H1 (cell line): ENCODE results near the gene LTB4R. TPM values are rescaled to one million over a fixed set of nuclear protein-coding genes. Genes with fewer than 3 reads are reported as not detected.

Experiments used
- CTCF ChIA-PET: fragments of 300-600 bp; sonication (Branson Sonifier 250); formaldehyde crosslinking; loops from one replicate; lab custom pipeline; 2021; ENCODE audit not compliant: partially characterized antibody; lab: Charles Lee
- POLR2A ChIA-PET: fragments of 300-600 bp; sonication (Branson Sonifier 250); formaldehyde crosslinking; loops from one replicate; lab custom pipeline; 2021; ENCODE audit warnings: inconsistent platforms; ENCODE audit not compliant: partially characterized antibody; lab: Charles Lee
- DNase-seq, 2 experiments: peaks; one replicate each; pipeline versions ENCODE4 v3.0.0 to v3.0.0-alpha.2; 2010 to 2022; ENCODE audit warnings: low spot score in 2 of 2, low read depth in 1 of 2, mixed read lengths in 1 of 2
- FAIRE-seq: peaks from 2 replicates; lab custom pipeline; 2011; peaks lifted over from hg19 to GRCh38; lab: Jason Lieb, UNC
- H2AFZ ChIP-seq: 2 replicates; pipeline ENCODE4 v1.8.1; 2012; ENCODE audit warnings: low read length, inconsistent platforms
- H2AK5ac ChIP-seq: 2 replicates; pipeline ENCODE4 v1.6.1; 2013; ENCODE audit warnings: low read depth, low read length
- H2BK120ac ChIP-seq: replicated peaks from 2 replicates; pipeline ENCODE3; 2013; ENCODE audit warnings: low read depth, low read length, inconsistent platforms
- H2BK12ac ChIP-seq: 2 replicates; pipeline ENCODE4 v1.6.1; 2013; ENCODE audit warnings: low read depth, low read length
- H2BK15ac ChIP-seq: 2 replicates; pipeline ENCODE4 v1.6.1; 2013; ENCODE audit warnings: low read length
- H2BK20ac ChIP-seq: 2 replicates; pipeline ENCODE4 v1.6.1; 2013; ENCODE audit warnings: low read length
- H2BK5ac ChIP-seq: 2 replicates; pipeline ENCODE4 v1.6.1; 2013; ENCODE audit warnings: low read depth, low read length
- H3K14ac ChIP-seq: 2 replicates; pipeline ENCODE4 v1.6.1; 2013; ENCODE audit warnings: inconsistent platforms; ENCODE audit not compliant: insufficient read length
- H3K18ac ChIP-seq: 2 replicates; pipeline ENCODE4 v1.6.1; 2013; ENCODE audit warnings: low read length; ENCODE audit errors: extremely low read depth
- H3K23ac ChIP-seq: 2 replicates; pipeline ENCODE4 v1.6.1; 2013; ENCODE audit warnings: inconsistent platforms; ENCODE audit not compliant: insufficient read length
- H3K23me2 ChIP-seq: 2 replicates; pipeline ENCODE4 v1.6.1; 2013; ENCODE audit warnings: low read depth, low read length
- H3K27ac ChIP-seq: 2 replicates; pipeline ENCODE4 v1.6.1; 2011; ENCODE audit warnings: low read depth, low read length, inconsistent platforms
- H3K27me3 ChIP-seq, 4 experiments: replicated peaks in 1 of 4; 1 replicate in 1 of 4; 2 replicates in 3 of 4; pipeline versions ENCODE4 v1.6.1 to v1.8.1; 2011 to 2013; ENCODE audit warnings: low read length in 3 of 4, mild to moderate bottlenecking in 3 of 4, inconsistent platforms in 2 of 4, mixed read lengths in 2 of 4, moderate library complexity in 1 of 4; ENCODE audit not compliant: control insufficient read depth in 3 of 4, insufficient read depth in 3 of 4; ENCODE audit errors: extremely low read depth in 1 of 4
- H3K36me3 ChIP-seq, 4 experiments: 2 replicates each; pipeline versions ENCODE4 v1.6.1 to v1.8.1; 2011 to 2013; ENCODE audit warnings: mild to moderate bottlenecking in 4 of 4, low read length in 3 of 4, moderate library complexity in 2 of 4, control low read depth in 1 of 4, inconsistent platforms in 1 of 4; ENCODE audit not compliant: insufficient read depth in 4 of 4, control insufficient read depth in 2 of 4
- H3K4ac ChIP-seq: replicated peaks from 2 replicates; pipeline ENCODE3; 2013; ENCODE audit warnings: low read length, low read depth, mixed read lengths, inconsistent platforms; ENCODE audit not compliant: insufficient read length
- H3K4me1 ChIP-seq, 4 experiments: replicated peaks in 1 of 4; 1 replicate in 1 of 4; 2 replicates in 3 of 4; pipeline versions ENCODE4 v1.6.1 to v1.8.1; 2011 to 2013; ENCODE audit warnings: low read length in 3 of 4, inconsistent platforms in 2 of 4, mixed read lengths in 1 of 4; ENCODE audit not compliant: insufficient read depth in 4 of 4, control insufficient read depth in 3 of 4
- H3K4me2 ChIP-seq, 2 experiments: 2 replicates each; pipeline versions ENCODE4 v1.6.1 to v1.8.1; 2011 to 2013; ENCODE audit warnings: low read depth in 2 of 2, low read length in 2 of 2, control low read depth in 1 of 2, inconsistent platforms in 1 of 2, mild to moderate bottlenecking in 1 of 2; ENCODE audit not compliant: insufficient read depth in 1 of 2
- H3K4me3 ChIP-seq, 4 experiments: fragments of 200-600, 300-600 bp in 1 of 4; sonication (generic), shearing (Covaris generic), sonication (Bioruptor Twin) in 1 of 4; 2 replicates each; pipeline versions ENCODE4 v1.5.1 to v1.8.1; 2011 to 2016; ENCODE audit warnings: low read length in 4 of 4, low read depth in 3 of 4, control low read depth in 2 of 4, inconsistent platforms in 2 of 4, mild to moderate bottlenecking in 2 of 4, mixed read lengths in 1 of 4, moderate library complexity in 1 of 4; ENCODE audit not compliant: insufficient read depth in 2 of 4; ENCODE audit errors: extremely low read depth in 1 of 4
- H3K56ac ChIP-seq: replicated peaks from 2 replicates; pipeline ENCODE3; 2013; ENCODE audit warnings: low read depth, mild to moderate bottlenecking, mixed read lengths, low read length, inconsistent platforms; ENCODE audit not compliant: insufficient read length
- H3K79me1 ChIP-seq: 2 replicates; pipeline ENCODE4 v1.6.1; 2013; ENCODE audit warnings: low read depth, low read length, control low read depth
- H3K79me2 ChIP-seq, 2 experiments: 2 replicates each; pipeline versions ENCODE4 v1.6.1 to v1.8.1; 2012 to 2013; ENCODE audit warnings: low read length in 2 of 2, mild to moderate bottlenecking in 2 of 2, inconsistent platforms in 1 of 2; ENCODE audit not compliant: insufficient read depth in 2 of 2, control insufficient read depth in 1 of 2
- H3K9ac ChIP-seq, 4 experiments: replicated peaks in 1 of 4; 1 replicate in 1 of 4; 2 replicates in 3 of 4; pipeline versions ENCODE4 v1.6.1 to v1.8.1; 2011 to 2013; ENCODE audit warnings: low read depth in 3 of 4, low read length in 3 of 4, control low read depth in 2 of 4, mild to moderate bottlenecking in 2 of 4, moderate library complexity in 2 of 4, inconsistent platforms in 1 of 4; ENCODE audit errors: extremely low read depth in 1 of 4
- H3K9me3 ChIP-seq, 2 experiments: 2 replicates each; pipeline versions ENCODE4 v1.6.1 to v1.8.1; 2012 to 2013; ENCODE audit warnings: mild to moderate bottlenecking in 2 of 2, moderate library complexity in 2 of 2, control low read depth in 1 of 2, inconsistent platforms in 1 of 2, low read depth in 1 of 2, low read length in 1 of 2, mixed read lengths in 1 of 2; ENCODE audit not compliant: insufficient read depth in 2 of 2
- H4K20me1 ChIP-seq, 2 experiments: replicated peaks in 1 of 2; 2 replicates each; pipeline versions ENCODE3 to v1.8.1; 2011 to 2013; ENCODE audit warnings: inconsistent platforms in 2 of 2, low read length in 2 of 2, mild to moderate bottlenecking in 1 of 2; ENCODE audit not compliant: insufficient read depth in 2 of 2, control insufficient read depth in 1 of 2
- H4K5ac ChIP-seq: 2 replicates; pipeline ENCODE4 v1.6.1; 2013; ENCODE audit warnings: low read length, low read depth, mixed read lengths, inconsistent platforms; ENCODE audit not compliant: insufficient read length
- H4K8ac ChIP-seq: 2 replicates; pipeline ENCODE4 v1.8.0; 2013; ENCODE audit warnings: mild to moderate bottlenecking, moderate library complexity, low read length, inconsistent platforms; ENCODE audit not compliant: insufficient read depth; ENCODE audit errors: extremely low read depth
- H4K91ac ChIP-seq: replicated peaks from 2 replicates; pipeline ENCODE3; 2013; ENCODE audit warnings: low read length, mixed read lengths, inconsistent platforms; ENCODE audit not compliant: insufficient read length
- HDAC2 ChIP-seq, 2 experiments: fragments of 300-600 bp in 1 of 2; sonication (generic) in 1 of 2; IDR thresholded peaks; 2 replicates each; pipeline ENCODE4 v1.6.1; 2011 to 2012; ENCODE audit warnings: low read depth in 2 of 2, low read length in 2 of 2, mild to moderate bottlenecking in 2 of 2, moderate library complexity in 2 of 2, borderline replicate concordance in 1 of 2, inconsistent platforms in 1 of 2
- SIX5 ChIP-seq: IDR thresholded peaks from 2 replicates; pipeline ENCODE4 v1.6.1; 2011; ENCODE audit warnings: mild to moderate bottlenecking, low read depth, low read length
- WGBS, 2 experiments: shearing (Covaris generic) in 1 of 2; methylation state at CpG; one replicate each; pipeline versions ENCODE4 v1.1.6 to v1.1.7; 2013 to 2015; ENCODE audit warnings: low lambda C conversion rate in 2 of 2, mixed read lengths in 2 of 2, inconsistent platforms in 1 of 2, low coverage in 1 of 2, missing lambda C conversion rate in 1 of 2; ENCODE audit not compliant: insufficient replicate concordance in 2 of 2, insufficient coverage in 1 of 2, insufficient read length in 1 of 2; ENCODE audit errors: extremely low coverage in 1 of 2, missing lambda C conversion rate in 1 of 2; 5-methylcytosine and 5-hydroxymethylcytosine counted together
- polyA plus RNA-seq, 7 experiments: library from polyadenylated mRNA; depleted of rRNA in 3 of 7; stranded (reverse) in 5 of 7; unstranded in 2 of 7; fragments of >200 nt in 5 of 7; fragments of 200-250 nt in 2 of 7; gene quantifications; 1 replicate in 5 of 7; 2 replicates in 1 of 7; 4 replicates in 1 of 7; pipeline versions ENCODE4 v1.2.1 to v1.2.3, GENCODE V29; 2011 to 2013; ENCODE audit warnings: missing spikeins in 2 of 7, mixed read lengths in 2 of 7
- total RNA-seq: library from RNA; stranded (reverse); fragmentation: NEBNext Ultra II Directional; extraction: Animal tissue kit (Norgen Biotek cat#: 25700); gene quantifications from 2 replicates; pipeline ENCODE4 v1.2.1, GENCODE V29; 2021

LTB4R gene
- total and polyA plus RNA-seq, 2 of the 8 experiments (the other 6 are each of a cell fraction or from before 2014, with no cell fraction given) = 4.1 to 6.7 TPM

GRCh38 chr14:24310265-24310645 is 1.0 kb upstream of the LTB4R start:
- CTCF ChIA-PET = interaction anchor here (1.3 to 15.8 kb wide), 7 partner anchors 11 to 121 kb away, joined by 4 to 173 read pairs (median 36); partner anchors contain the start of genes ADCY4, DHRS1, NOP9 and RABGGTA
- POLR2A ChIA-PET = interaction anchor here (1.0 to 5.1 kb wide), 5 partner anchors 11 to 131 kb away, joined by 3 to 35 read pairs (median 6); partner anchors contain the start of genes DHRS1 and NOP9
- Histone ChIP-seq H3K18ac (no peak overlapping the region), H3K4me2 (no peak overlapping the region), H3K9me3 (no peaks in the 10 kb centered on the region), H3K23ac (no peak overlapping the region), H3K4ac (no peak overlapping the region), H3K79me2 (no peaks in the 10 kb centered on the region), H2BK120ac (no peak overlapping the region), H3K23me2 (peaks cover 1% of the 10 kb centered on the region; the same call in 1 of the 2 replicates), H3K56ac (no peak overlapping the region), H2BK12ac (no peak overlapping the region), H3K9ac (no peak overlapping the region), H3K4me3 (no peak overlapping the region), H3K27me3 (no peaks in the 10 kb centered on the region), H2BK5ac (no peak overlapping the region), H3K27ac (no peak overlapping the region), H4K5ac (no peak overlapping the region), H2BK20ac (no peak overlapping the region), H4K91ac (no peak overlapping the region), H3K4me1 (no peaks in the 10 kb centered on the region), H4K8ac (no peak overlapping the region), H2AFZ (no peak overlapping the region), H2BK15ac (no peak overlapping the region), H3K79me1 (no peaks in the 10 kb centered on the region), H4K20me1 (peaks cover 2 to 8% of the 10 kb centered on the region in 2 experiments), H2AK5ac (no peak overlapping the region), H3K14ac (no peak overlapping the region), H3K36me3 (peaks cover 9 to 17% (median 13%) of the 10 kb centered on the region in 4 experiments; a peak in 5 of 8 replicates)
- TF ChIP-seq SIX5 (no peak), HDAC2 (IDR thresholded peaks at IDR 0.05; ENCODE audit: borderline replicate concordance in 1 of 2, low read depth in 2 of 2, low read length in 2 of 2) (no peak)
- DNase-seq (no peak), FAIRE-seq (no peak)
- WGBS, 2 experiments = 91% methylated on average over 5 of the region's 5 CpGs; no CpG with 5 or more reads in 1 of the 2 experiments
